Neural progenitor cell (in vitro differentiated cells): Measurements from ENCODE around the gene SCN9A. TPM values are rescaled to one million over a fixed set of nuclear protein-coding genes. Genes with fewer than 3 reads are reported as not detected.
"Not testable (repeated sequence)": the region's sequence is repeated elsewhere in the genome, so short reads cannot be mapped to it uniquely, and the experiment has no call there.

Experiments used
- DNase-seq: peaks from one replicate; pipeline ENCODE4 v3.0.0-alpha.2; 2016; ENCODE audit warnings: low spot score
- H2AFZ ChIP-seq: fragments of 200-600 bp; sonication (generic); replicated peaks from 2 replicates; pipeline ENCODE4 v1.6.1; 2016; ENCODE audit warnings: antibody characterized with exemption
- H3F3A ChIP-seq: fragments of 200-600 bp; sonication (generic); 2 replicates; pipeline ENCODE4 v1.6.1; 2016; ENCODE audit warnings: antibody characterized with exemption, low read depth
- H3K27ac ChIP-seq: fragments of 200-600 bp; sonication (generic); 2 replicates; pipeline ENCODE4 v1.5.1; 2016; ENCODE audit warnings: mild to moderate bottlenecking
- H3K27me3 ChIP-seq: fragments of 200-600 bp; sonication (generic); 2 replicates; pipeline ENCODE4 v1.6.1; 2016; ENCODE audit warnings: mild to moderate bottlenecking, moderate library complexity
- H3K36me3 ChIP-seq: fragments of 200-600 bp; sonication (generic); 2 replicates; pipeline ENCODE4 v1.5.1; 2016
- H3K4me1 ChIP-seq: fragments of 200-600 bp; sonication (generic); 2 replicates; pipeline ENCODE4 v1.6.1; 2016; ENCODE audit warnings: mixed run types
- H3K4me2 ChIP-seq: fragments of 200-600 bp; sonication (generic); 2 replicates; pipeline ENCODE4 v1.6.1; 2016
- H3K4me3 ChIP-seq: fragments of 200-600 bp; sonication (generic); 2 replicates; pipeline ENCODE4 v1.5.1; 2016
- H3K79me2 ChIP-seq: fragments of 200-600 bp; sonication (generic); 2 replicates; pipeline ENCODE4 v1.6.1; 2016; ENCODE audit warnings: low read depth
- H3K9ac ChIP-seq: fragments of 200-600 bp; sonication (generic); 2 replicates; pipeline ENCODE4 v1.6.1; 2016
- H3K9me3 ChIP-seq: fragments of 200-600 bp; sonication (generic); 2 replicates; pipeline ENCODE4 v1.5.1; 2016; ENCODE audit warnings: low read depth
- H4K20me1 ChIP-seq: fragments of 200-600 bp; sonication (generic); 2 replicates; pipeline ENCODE4 v1.6.1; 2016; ENCODE audit warnings: low read depth
- H3K27ac Mint-ChIP-seq: 3 replicates; pipeline ENCODE4 v1.8.0; 2021; ENCODE audit warnings: mixed read lengths
- H3K27me3 Mint-ChIP-seq: 2 replicates; pipeline ENCODE4 v1.8.0; 2022; ENCODE audit warnings: low read depth, mild to moderate bottlenecking, inconsistent platforms, moderate library complexity, mixed read lengths; ENCODE audit not compliant: insufficient read depth
- H3K36me3 Mint-ChIP-seq: 3 replicates; pipeline ENCODE4 v1.8.0; 2021; ENCODE audit warnings: mixed read lengths
- H3K4me1 Mint-ChIP-seq: 3 replicates; pipeline ENCODE4 v1.8.0; 2021; ENCODE audit warnings: mixed read lengths
- H3K4me3 Mint-ChIP-seq: 3 replicates; pipeline ENCODE4 v1.8.0; 2021; ENCODE audit warnings: mild to moderate bottlenecking, moderate library complexity, mixed read lengths
- H3K9me3 Mint-ChIP-seq: 3 replicates; pipeline ENCODE4 v1.8.0; 2020; ENCODE audit warnings: mixed read lengths
- EZH2 ChIP-seq: fragments of 200-600 bp; sonication (generic); IDR thresholded peaks from 2 replicates; pipeline ENCODE4 v1.6.1; 2017; ENCODE audit warnings: antibody characterized with exemption, mild to moderate bottlenecking, moderate library complexity
- EZH2phosphoT487 ChIP-seq: fragments of 200-600 bp; sonication (generic); IDR thresholded peaks from 2 replicates; pipeline ENCODE4 v1.6.1; 2017; ENCODE audit warnings: antibody characterized with exemption
- total RNA-seq: library from RNA; depleted of rRNA; stranded (reverse); fragments of >200 nt; gene quantifications from 2 replicates; pipeline ENCODE4 v1.2.3, GENCODE V29; 2015; ENCODE audit warnings: low replicate concordance
- TF ChIP-seq, protein P1 (sequence below): fragments of 200-600 bp; sonication (generic); IDR thresholded peaks from 2 replicates; pipeline ENCODE4 v1.5.1; 2017; ENCODE audit warnings: antibody characterized with exemption, mild to moderate bottlenecking

SCN9A gene
- total RNA-seq, 1 donor from 2014 or later: 1.1 TPM

- H3K27ac ChIP-seq: no peak overlapping the region
- H3K36me3 ChIP-seq: no peaks in the 10 kb centered on the region
- TF ChIP-seq EZH2phosphoT487: no peak
- TF ChIP-seq EZH2: no peak
- TF ChIP-seq, protein P1, sequence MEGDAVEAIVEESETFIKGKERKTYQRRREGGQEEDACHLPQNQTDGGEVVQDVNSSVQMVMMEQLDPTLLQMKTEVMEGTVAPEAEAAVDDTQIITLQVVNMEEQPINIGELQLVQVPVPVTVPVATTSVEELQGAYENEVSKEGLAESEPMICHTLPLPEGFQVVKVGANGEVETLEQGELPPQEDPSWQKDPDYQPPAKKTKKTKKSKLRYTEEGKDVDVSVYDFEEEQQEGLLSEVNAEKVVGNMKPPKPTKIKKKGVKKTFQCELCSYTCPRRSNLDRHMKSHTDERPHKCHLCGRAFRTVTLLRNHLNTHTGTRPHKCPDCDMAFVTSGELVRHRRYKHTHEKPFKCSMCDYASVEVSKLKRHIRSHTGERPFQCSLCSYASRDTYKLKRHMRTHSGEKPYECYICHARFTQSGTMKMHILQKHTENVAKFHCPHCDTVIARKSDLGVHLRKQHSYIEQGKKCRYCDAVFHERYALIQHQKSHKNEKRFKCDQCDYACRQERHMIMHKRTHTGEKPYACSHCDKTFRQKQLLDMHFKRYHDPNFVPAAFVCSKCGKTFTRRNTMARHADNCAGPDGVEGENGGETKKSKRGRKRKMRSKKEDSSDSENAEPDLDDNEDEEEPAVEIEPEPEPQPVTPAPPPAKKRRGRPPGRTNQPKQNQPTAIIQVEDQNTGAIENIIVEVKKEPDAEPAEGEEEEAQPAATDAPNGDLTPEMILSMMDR: no peak
- DNase-seq: no peak
- H3K4me2 ChIP-seq: no peak overlapping the region
- H3K27me3 Mint-ChIP-seq: no peaks in the 10 kb centered on the region
- no peak overlapping the region for H2AFZ ChIP-seq
- H3K9ac ChIP-seq: no peak overlapping the region
- no peaks in the 10 kb centered on the region for H3F3A ChIP-seq
- no peaks in the 10 kb centered on the region for H3K27me3 ChIP-seq
- H3K4me3 Mint-ChIP-seq: no peak overlapping the region
- H3K4me1 Mint-ChIP-seq: no peaks in the 10 kb centered on the region
- H3K9me3 Mint-ChIP-seq: no peaks in the 10 kb centered on the region
- H3K36me3 Mint-ChIP-seq: no peaks in the 10 kb centered on the region
- H3K27ac Mint-ChIP-seq: no peak overlapping the region
- H3K9me3 ChIP-seq: no peaks in the 10 kb centered on the region
- H3K4me3 ChIP-seq: no peak overlapping the region
- no peaks in the 10 kb centered on the region for H4K20me1 ChIP-seq
- no peaks in the 10 kb centered on the region for H3K4me1 ChIP-seq
- no peaks in the 10 kb centered on the region for H3K79me2 ChIP-seq
These were observed 54.7 kb downstream of the SCN9A start for GRCh38 chr2:166321076-166321475.

- Histone ChIP-seq H3K4me2 (no peak overlapping the region), H3K4me1 (no peaks in the 10 kb centered on the region), H3K9ac (no peak overlapping the region), H3F3A (no peaks in the 10 kb centered on the region), H4K20me1 (no peaks in the 10 kb centered on the region), H2AFZ (no peak overlapping the region), H3K9me3 (no peaks in the 10 kb centered on the region), H3K79me2 (no peaks in the 10 kb centered on the region), H3K27ac (no peak overlapping the region), H3K27me3 (no peaks in the 10 kb centered on the region), H3K4me3 (no peak overlapping the region), H3K36me3 (no peaks in the 10 kb centered on the region)
- TF ChIP-seq EZH2phosphoT487 (no peak), EZH2 (no peak)
- TF ChIP-seq, protein P1: no peak
- H3K4me1 Mint-ChIP-seq: no peaks in the 10 kb centered on the region
- no peaks in the 10 kb centered on the region for H3K27me3 Mint-ChIP-seq
- H3K4me3 Mint-ChIP-seq: no peak overlapping the region
- no peak overlapping the region for H3K27ac Mint-ChIP-seq
- no peaks in the 10 kb centered on the region for H3K9me3 Mint-ChIP-seq
- DNase-seq: no peak
- no peaks in the 10 kb centered on the region for H3K36me3 Mint-ChIP-seq
These were observed 61.6 kb downstream of the SCN9A start for GRCh38 chr2:166314022-166314759.

- DNase-seq, H3K4me2 ChIP-seq, H2AFZ ChIP-seq, H3K4me3 Mint-ChIP-seq, H3K36me3 Mint-ChIP-seq, H3K27me3 ChIP-seq, H3K36me3 ChIP-seq, H3K9me3 Mint-ChIP-seq, H3K4me1 ChIP-seq, H3K4me1 Mint-ChIP-seq, H3K27me3 Mint-ChIP-seq, H3K79me2 ChIP-seq, H3F3A ChIP-seq, H3K27ac Mint-ChIP-seq, H3K27ac ChIP-seq, H3K9me3 ChIP-seq, H3K4me3 ChIP-seq, H4K20me1 ChIP-seq, H3K9ac ChIP-seq: not testable (repeated sequence)
These were observed 62.9 kb downstream of the SCN9A start for GRCh38 chr2:166312863-166313262.

GRCh38 chr2:166307326-166307725 is 68.4 kb downstream of the SCN9A start:
- Histone ChIP-seq H3K4me2 (no peak overlapping the region), H2AFZ (no peak overlapping the region), H3K27me3 (no peaks in the 10 kb centered on the region), H3K9ac (no peak overlapping the region), H3K79me2 (no peaks in the 10 kb centered on the region), H3K27ac (no peak overlapping the region), H3K4me1 (no peaks in the 10 kb centered on the region), H3K9me3 (no peaks in the 10 kb centered on the region), H3F3A (no peaks in the 10 kb centered on the region), H3K4me3 (no peak overlapping the region), H4K20me1 (no peaks in the 10 kb centered on the region), H3K36me3 (no peaks in the 10 kb centered on the region)
- Mint-ChIP-seq H3K4me1 (no peaks in the 10 kb centered on the region), H3K27me3 (no peaks in the 10 kb centered on the region), H3K4me3 (no peak overlapping the region), H3K36me3 (no peaks in the 10 kb centered on the region), H3K9me3 (peaks cover 3% of the 10 kb centered on the region), H3K27ac (no peak overlapping the region)
- DNase-seq: no peak
- TF ChIP-seq EZH2 (no peak), EZH2phosphoT487 (no peak)
- TF ChIP-seq, protein P1: no peak
